Measurements from ENCODE around the gene XCL1.

XCL1 gene

GRCh38 chr1:168553680-168554553, 22.5 kb upstream of the XCL1 start:
- H3K79me1 ChIP-seq (ENCODE audit: low read length), result no peaks in the 10 kb centered on the region
- no peaks in the 10 kb centered on the region for H3K36me3 ChIP-seq (ENCODE audit: control insufficient read depth in 1 of 2, insufficient read depth in 2 of 2, low read length in 2 of 2)
- H2BK120ac ChIP-seq (ENCODE audit: insufficient read depth, low read length, poor library complexity), result no peak overlapping the region
- H3K4me2 ChIP-seq (ENCODE audit: low read length), result no peak overlapping the region
- no peak overlapping the region for H3K4me3 ChIP-seq (ENCODE audit: low read depth, low read length)
- WGBS (ENCODE audit: extremely low coverage, insufficient coverage, insufficient read length), result no CpG with 5 or more reads among the region's 5 CpGs
- no peak overlapping the region for H3K23ac ChIP-seq (ENCODE audit: low read length)
- H3K4ac ChIP-seq (ENCODE audit: low read depth, low read length), result no peak overlapping the region
- no peak overlapping the region for H4K91ac ChIP-seq (ENCODE audit: low read depth, low read length)
- no peaks in the 10 kb centered on the region for H3K79me2 ChIP-seq (ENCODE audit: control insufficient read depth, insufficient read depth, low read length, poor library complexity)
- no peak overlapping the region for H2AFZ ChIP-seq (ENCODE audit: insufficient read depth, low read length, poor library complexity)
- no peak overlapping the region for H3K9ac ChIP-seq (ENCODE audit: low read length)
- no peak overlapping the region for H4K8ac ChIP-seq (ENCODE audit: low read depth, low read length)
- H3K27ac ChIP-seq (ENCODE audit: low read depth, low read length), result no peak overlapping the region
- H3K18ac ChIP-seq (ENCODE audit: low read length), result no peak overlapping the region
- no peaks in the 10 kb centered on the region for H3K9me3 ChIP-seq (ENCODE audit: insufficient read depth, low read depth, low read length)
- no peak for DNase-seq
- H2AK5ac ChIP-seq (ENCODE audit: low read length), result no peak overlapping the region
- no peak overlapping the region for H2BK12ac ChIP-seq (ENCODE audit: low read length)
- no peak overlapping the region for H4K12ac ChIP-seq (ENCODE audit: low read depth, low read length)
- H3K14ac ChIP-seq (ENCODE audit: low read length), result no peak overlapping the region
- no peak overlapping the region for H2BK5ac ChIP-seq (ENCODE audit: low read depth, low read length, poor library complexity)
- H3K4me1 ChIP-seq (ENCODE audit: control insufficient read depth in 1 of 2, insufficient read depth in 2 of 2, low read length in 2 of 2), result no peaks in the 10 kb centered on the region
- H3K27me3 ChIP-seq (ENCODE audit: insufficient read depth, low read length), result no peaks in the 10 kb centered on the region

- no peak for DNase-seq
- Histone ChIP-seq H3K9ac (ENCODE audit: low read length) (no peak overlapping the region), H3K9me3 (ENCODE audit: insufficient read depth, low read depth, low read length) (no peaks in the 10 kb centered on the region), H3K79me1 (ENCODE audit: low read length) (no peaks in the 10 kb centered on the region), H3K23ac (ENCODE audit: low read length) (no peak overlapping the region), H3K4ac (ENCODE audit: low read depth, low read length) (no peak overlapping the region), H3K14ac (ENCODE audit: low read length) (no peak overlapping the region), H2AK5ac (ENCODE audit: low read length) (no peak overlapping the region), H3K27me3 (ENCODE audit: insufficient read depth, low read length) (no peaks in the 10 kb centered on the region), H4K91ac (ENCODE audit: low read depth, low read length) (no peak overlapping the region), H2BK5ac (ENCODE audit: low read depth, low read length, poor library complexity) (no peak overlapping the region), H3K79me2 (ENCODE audit: control insufficient read depth, insufficient read depth, low read length, poor library complexity) (no peaks in the 10 kb centered on the region), H3K4me2 (ENCODE audit: low read length) (no peak overlapping the region), H3K18ac (ENCODE audit: low read length) (no peak overlapping the region), H2AFZ (ENCODE audit: insufficient read depth, low read length, poor library complexity) (no peak overlapping the region), H4K8ac (ENCODE audit: low read depth, low read length) (no peak overlapping the region), H3K4me3 (ENCODE audit: low read depth, low read length) (no peak overlapping the region), H4K12ac (ENCODE audit: low read depth, low read length) (no peak overlapping the region), H2BK12ac (ENCODE audit: low read length) (no peak overlapping the region), H3K27ac (ENCODE audit: low read depth, low read length) (no peak overlapping the region), H2BK120ac (ENCODE audit: insufficient read depth, low read length, poor library complexity) (no peak overlapping the region), H3K36me3 (ENCODE audit: control insufficient read depth in 1 of 2, insufficient read depth in 2 of 2, low read length in 2 of 2) (no peaks in the 10 kb centered on the region), H3K4me1 (ENCODE audit: control insufficient read depth in 1 of 2, insufficient read depth in 2 of 2, low read length in 2 of 2) (no peaks in the 10 kb centered on the region)
- WGBS (ENCODE audit: extremely low coverage, insufficient coverage, insufficient read length), result no CpG with 5 or more reads among the region's 5 CpGs
Observed at GRCh38 chr1:168554603-168555483, 21.6 kb upstream of the XCL1 start.

- Histone ChIP-seq H4K8ac (ENCODE audit: low read depth, low read length) (no peak overlapping the region), H3K18ac (ENCODE audit: low read length) (no peak overlapping the region), H3K9me3 (ENCODE audit: insufficient read depth, low read depth, low read length) (no peaks in the 10 kb centered on the region), H4K91ac (ENCODE audit: low read depth, low read length) (no peak overlapping the region), H2BK5ac (ENCODE audit: low read depth, low read length, poor library complexity) (no peak overlapping the region), H3K4me2 (ENCODE audit: low read length) (no peak overlapping the region), H3K4ac (ENCODE audit: low read depth, low read length) (no peak overlapping the region), H3K4me3 (ENCODE audit: low read depth, low read length) (no peak overlapping the region), H3K79me2 (ENCODE audit: control insufficient read depth, insufficient read depth, low read length, poor library complexity) (no peaks in the 10 kb centered on the region), H3K79me1 (ENCODE audit: low read length) (no peaks in the 10 kb centered on the region), H3K4me1 (ENCODE audit: control insufficient read depth in 1 of 2, insufficient read depth in 2 of 2, low read length in 2 of 2) (no peaks in the 10 kb centered on the region), H3K27ac (ENCODE audit: low read depth, low read length) (no peak overlapping the region), H3K27me3 (ENCODE audit: insufficient read depth, low read length) (no peaks in the 10 kb centered on the region), H3K14ac (ENCODE audit: low read length) (no peak overlapping the region), H3K9ac (ENCODE audit: low read length) (no peak overlapping the region), H4K12ac (ENCODE audit: low read depth, low read length) (no peak overlapping the region), H2BK12ac (ENCODE audit: low read length) (no peak overlapping the region), H2AFZ (ENCODE audit: insufficient read depth, low read length, poor library complexity) (no peak overlapping the region), H3K23ac (ENCODE audit: low read length) (no peak overlapping the region), H2AK5ac (ENCODE audit: low read length) (no peak overlapping the region), H3K36me3 (ENCODE audit: control insufficient read depth in 1 of 2, insufficient read depth in 2 of 2, low read length in 2 of 2) (no peaks in the 10 kb centered on the region), H2BK120ac (ENCODE audit: insufficient read depth, low read length, poor library complexity) (no peak overlapping the region)
- no CpG with 5 or more reads among the region's 3 CpGs for WGBS (ENCODE audit: extremely low coverage, insufficient coverage, insufficient read length)
- DNase-seq, result no peak
Observed at GRCh38 chr1:168555508-168556046, 20.8 kb upstream of the XCL1 start.

- no peaks in the 10 kb centered on the region for H3K79me1 ChIP-seq (ENCODE audit: low read length)
- H4K91ac ChIP-seq (ENCODE audit: low read depth, low read length), result no peak overlapping the region
- H3K9me3 ChIP-seq (ENCODE audit: insufficient read depth, low read depth, low read length), result no peaks in the 10 kb centered on the region
- no peak overlapping the region for H2AK5ac ChIP-seq (ENCODE audit: low read length)
- no peak overlapping the region for H3K23ac ChIP-seq (ENCODE audit: low read length)
- no peak overlapping the region for H3K14ac ChIP-seq (ENCODE audit: low read length)
- no peaks in the 10 kb centered on the region for H3K79me2 ChIP-seq (ENCODE audit: control insufficient read depth, insufficient read depth, low read length, poor library complexity)
- no peak overlapping the region for H2BK5ac ChIP-seq (ENCODE audit: low read depth, low read length, poor library complexity)
- no peak overlapping the region for H2BK120ac ChIP-seq (ENCODE audit: insufficient read depth, low read length, poor library complexity)
- H2AFZ ChIP-seq (ENCODE audit: insufficient read depth, low read length, poor library complexity), result no peak overlapping the region
- no peak overlapping the region for H3K4ac ChIP-seq (ENCODE audit: low read depth, low read length)
- no peak for DNase-seq
- H3K18ac ChIP-seq (ENCODE audit: low read length), result no peak overlapping the region
- no peak overlapping the region for H2BK12ac ChIP-seq (ENCODE audit: low read length)
- no peak overlapping the region for H3K27ac ChIP-seq (ENCODE audit: low read depth, low read length)
- H4K8ac ChIP-seq (ENCODE audit: low read depth, low read length), result no peak overlapping the region
- H4K12ac ChIP-seq (ENCODE audit: low read depth, low read length), result no peak overlapping the region
- no peaks in the 10 kb centered on the region for H3K27me3 ChIP-seq (ENCODE audit: insufficient read depth, low read length)
- no peaks in the 10 kb centered on the region for H3K36me3 ChIP-seq (ENCODE audit: control insufficient read depth in 1 of 2, insufficient read depth in 2 of 2, low read length in 2 of 2)
- H3K4me3 ChIP-seq (ENCODE audit: low read depth, low read length), result no peak overlapping the region
- H3K4me2 ChIP-seq (ENCODE audit: low read length), result no peak overlapping the region
- no peaks in the 10 kb centered on the region for H3K4me1 ChIP-seq (ENCODE audit: control insufficient read depth in 1 of 2, insufficient read depth in 2 of 2, low read length in 2 of 2)
- no peak overlapping the region for H3K9ac ChIP-seq (ENCODE audit: low read length)
Observed at GRCh38 chr1:168556647-168557046, 19.8 kb upstream of the XCL1 start.

All from trophoblast cell (in vitro differentiated cells and primary cell).